NT2/D1 (cell line): ENCODE measurements around the gene PTGIR.

Experiments
- DNase-seq: peaks from one replicate; pipeline ENCODE4 v3.0.0-alpha.2; 2011; ENCODE audit warnings: low read depth, low spot score
- H3K27me3 ChIP-seq: 2 replicates; pipeline ENCODE4 v1.6.0; 2011; ENCODE audit warnings: mild to moderate bottlenecking; ENCODE audit not compliant: insufficient read length, insufficient read depth
- H3K36me3 ChIP-seq: 2 replicates; pipeline ENCODE4 v1.6.1; 2011; ENCODE audit warnings: mild to moderate bottlenecking, low read length, mixed read lengths; ENCODE audit not compliant: insufficient read depth, insufficient read length
- H3K4me1 ChIP-seq: 2 replicates; pipeline ENCODE4 v1.5.1; 2011; ENCODE audit not compliant: insufficient read depth, insufficient read length
- H3K4me3 ChIP-seq: 2 replicates; pipeline ENCODE4 v1.5.1; 2011; ENCODE audit warnings: low read depth; ENCODE audit not compliant: insufficient read length
- H3K9ac ChIP-seq: 2 replicates; pipeline ENCODE4 v1.6.0; 2011; ENCODE audit warnings: low read depth; ENCODE audit not compliant: insufficient read length
- H3K9me3 ChIP-seq: 2 replicates; pipeline ENCODE4 v1.5.1; 2011; ENCODE audit warnings: mild to moderate bottlenecking, low read length; ENCODE audit not compliant: insufficient read depth
- SUZ12 ChIP-seq: IDR thresholded peaks from 2 replicates; pipeline ENCODE4 v1.6.1; 2011; ENCODE audit not compliant: insufficient read length, insufficient read depth; ENCODE audit errors: extremely low read depth
- YY1 ChIP-seq: IDR thresholded peaks from 2 replicates; pipeline ENCODE4 v1.6.1; 2011; ENCODE audit not compliant: insufficient read length, insufficient read depth
- ZNF274 ChIP-seq: IDR thresholded peaks from 2 replicates; pipeline ENCODE4 v1.6.1; 2011; ENCODE audit warnings: mild to moderate bottlenecking, low read depth, low read length

Gene PTGIR

DNA sequence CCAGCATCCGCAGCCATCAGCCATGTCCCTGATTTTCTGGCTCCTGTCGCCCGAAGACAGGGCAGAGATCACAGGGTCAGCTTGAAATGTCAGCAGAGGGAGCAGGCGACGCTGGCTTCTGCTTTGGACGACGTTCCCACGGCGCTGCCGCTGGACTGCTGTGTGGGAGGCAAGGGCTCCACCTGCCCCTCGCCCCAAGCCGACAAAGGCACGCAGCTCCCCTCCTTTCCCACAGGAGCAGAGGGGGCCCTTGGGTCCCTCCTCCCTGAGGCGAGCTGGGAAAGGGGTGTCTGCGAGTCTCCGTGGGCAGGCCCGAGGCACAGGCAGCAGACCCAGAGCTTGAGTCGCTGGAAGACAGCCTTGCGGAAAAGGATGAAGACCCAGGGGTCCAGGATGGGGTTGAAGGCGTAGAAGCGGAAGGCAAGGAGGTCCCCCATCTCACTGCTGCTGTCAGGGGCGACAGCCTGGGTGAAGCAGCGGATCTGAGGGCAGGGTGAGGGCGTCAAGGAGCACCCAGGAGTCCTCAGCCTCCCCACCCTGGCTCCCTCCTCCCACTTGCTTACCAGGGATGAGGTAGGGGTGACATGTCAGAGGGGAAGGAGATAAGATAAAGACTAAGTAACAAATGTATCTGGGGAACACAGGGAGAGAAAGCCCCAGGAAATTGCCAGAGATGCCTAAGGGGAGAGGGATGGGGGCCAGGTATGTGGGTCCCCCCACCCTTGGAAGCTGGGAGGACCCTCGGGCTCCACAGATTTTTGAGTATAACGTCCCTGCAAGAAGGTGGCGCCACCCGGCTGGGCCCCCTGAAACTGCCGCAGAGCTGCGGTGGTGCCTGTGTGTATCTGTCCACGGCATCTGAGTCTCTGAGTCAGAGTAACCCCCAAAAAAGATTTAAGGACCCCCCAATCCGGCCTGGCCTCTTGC is 3.4 kb downstream of the PTGIR start:
- Histone ChIP-seq H3K9me3 (no peaks in the 10 kb centered on the region), H3K4me3 (no peak overlapping the region), H3K27me3 (peaks cover 3% of the 10 kb centered on the region), H3K36me3 (no peaks in the 10 kb centered on the region), H3K4me1 (peaks cover 20% of the 10 kb centered on the region), H3K9ac (peak overlapping the region; percentile 24)
- no peak for DNase-seq
- TF ChIP-seq SUZ12, result no peak
- TF ChIP-seq ZNF274, result no peak
- no peak for TF ChIP-seq YY1

DNA sequence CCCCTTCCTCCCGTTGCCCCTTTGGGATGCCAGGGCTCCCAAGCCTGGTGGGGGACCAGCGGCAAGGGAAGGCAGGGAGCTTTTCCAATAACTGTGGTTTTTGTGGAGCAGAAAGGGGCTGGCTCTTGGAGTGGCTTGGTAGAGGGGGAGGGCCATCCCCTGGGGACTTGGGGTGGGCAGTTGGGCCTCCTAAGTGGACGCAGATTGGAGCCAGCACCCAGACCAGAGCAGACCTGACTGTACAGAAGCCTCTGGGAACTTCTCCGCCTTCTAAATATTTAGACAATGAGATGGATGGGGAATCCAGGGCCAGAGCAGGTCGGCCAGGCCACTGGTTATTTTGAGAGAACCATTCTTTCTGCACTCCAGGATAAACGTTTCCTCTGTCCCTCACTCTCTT is 4.2 kb downstream of the PTGIR start:
- Histone ChIP-seq H3K9ac (peak overlapping the region; percentile 24), H3K36me3 (no peaks in the 10 kb centered on the region)

DNA sequence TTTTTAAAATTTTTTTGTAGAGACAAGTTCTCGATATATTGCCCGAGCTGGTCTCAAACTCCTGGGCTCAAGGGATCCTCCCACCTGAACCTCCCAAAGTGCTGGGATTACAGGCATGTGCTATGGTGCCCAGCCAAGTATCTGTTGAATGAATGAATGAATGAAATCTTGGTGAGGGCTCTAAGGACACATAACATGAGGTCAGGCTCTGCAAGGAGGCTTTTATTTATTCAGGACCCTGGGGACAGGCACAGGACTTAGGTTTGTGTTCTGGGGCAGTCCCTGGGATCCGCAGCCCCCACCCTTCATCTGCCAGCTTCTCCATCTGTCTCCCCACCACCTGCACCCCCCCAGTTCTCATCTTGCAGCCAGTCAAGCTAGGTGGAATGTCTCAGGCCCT is 4.6 kb downstream of the PTGIR start:
- H3K4me1 ChIP-seq, result peaks cover 20% of the 10 kb centered on the region
- no peak for DNase-seq
- no peak overlapping the region for H3K4me3 ChIP-seq
- no peaks in the 10 kb centered on the region for H3K9me3 ChIP-seq
- H3K36me3 ChIP-seq, result no peaks in the 10 kb centered on the region
- TF ChIP-seq ZNF274 (no peak), SUZ12 (no peak), YY1 (no peak)
- H3K27me3 ChIP-seq, result peaks cover 3% of the 10 kb centered on the region
- no peak overlapping the region for H3K9ac ChIP-seq

More for the DNA sequence above, 4.2 kb downstream of the PTGIR start:
- Histone ChIP-seq H3K9me3 (no peaks in the 10 kb centered on the region), H3K27me3 (peaks cover 3% of the 10 kb centered on the region), H3K4me1 (peaks cover 20% of the 10 kb centered on the region), H3K4me3 (no peak overlapping the region)
- no peak for TF ChIP-seq YY1
- no peak for TF ChIP-seq SUZ12
- no peak for DNase-seq

DNA sequence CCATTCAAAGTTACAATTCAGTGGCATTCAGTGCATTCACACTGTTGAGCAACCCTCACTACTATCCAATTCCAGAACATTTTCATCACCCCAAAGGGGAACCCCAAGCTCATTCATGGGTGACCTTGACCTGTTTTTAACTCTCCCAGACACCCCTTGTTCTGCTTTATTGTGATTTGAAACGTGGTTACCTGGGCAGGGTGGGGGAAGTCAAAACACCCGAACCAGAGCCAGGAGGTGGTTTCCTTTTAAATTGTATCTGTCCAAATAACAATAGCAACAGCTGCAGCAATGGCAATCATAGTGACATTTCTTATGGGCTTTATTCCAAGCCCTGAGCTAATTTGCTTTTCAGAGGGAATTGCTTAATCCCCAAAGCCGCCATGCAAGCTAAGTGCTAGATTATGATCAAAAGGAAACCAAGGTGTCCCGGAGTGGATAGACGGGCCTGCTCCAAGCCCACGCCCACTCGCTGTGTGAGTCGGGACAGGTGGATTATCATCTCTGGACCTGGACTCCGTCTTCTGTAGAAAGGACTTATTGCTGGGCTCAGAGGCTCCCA is 6.1 kb downstream of the PTGIR start:
- Histone ChIP-seq H3K36me3 (no peaks in the 10 kb centered on the region), H3K27me3 (peaks cover 3% of the 10 kb centered on the region), H3K4me3 (no peak overlapping the region), H3K9me3 (no peaks in the 10 kb centered on the region), H3K9ac (no peak overlapping the region), H3K4me1 (peaks cover 20% of the 10 kb centered on the region)
- DNase-seq, result no peak
- TF ChIP-seq ZNF274 (no peak), SUZ12 (no peak), YY1 (no peak)

DNA sequence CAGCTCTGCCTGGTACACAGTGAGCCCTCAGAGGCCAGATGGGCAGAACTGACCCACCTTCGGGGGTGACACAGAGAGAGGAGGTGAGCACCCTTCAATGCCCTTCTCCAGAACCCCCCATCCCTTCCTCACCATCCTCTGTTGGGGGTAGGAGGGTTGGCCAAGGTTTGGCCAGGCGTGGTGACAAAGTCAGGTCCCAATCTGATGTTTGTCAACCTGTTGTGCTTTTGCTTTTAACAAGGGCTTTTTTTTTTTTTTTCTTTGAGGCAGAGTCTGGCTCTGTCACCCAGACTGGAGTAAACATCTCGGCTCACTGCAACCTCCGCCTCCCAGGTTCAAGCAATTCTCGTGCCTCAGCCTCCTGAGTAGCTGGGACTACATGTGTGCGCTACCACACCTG is 7.3 kb downstream of the PTGIR start:
- Histone ChIP-seq H3K27me3 (peaks cover 3% of the 10 kb centered on the region), H3K36me3 (no peaks in the 10 kb centered on the region), H3K4me3 (no peak overlapping the region), H3K4me1 (peaks cover 20% of the 10 kb centered on the region), H3K9me3 (no peaks in the 10 kb centered on the region), H3K9ac (no peak overlapping the region)
- TF ChIP-seq SUZ12 (no peak), YY1 (no peak), ZNF274 (no peak)
- DNase-seq, result no peak

DNA sequence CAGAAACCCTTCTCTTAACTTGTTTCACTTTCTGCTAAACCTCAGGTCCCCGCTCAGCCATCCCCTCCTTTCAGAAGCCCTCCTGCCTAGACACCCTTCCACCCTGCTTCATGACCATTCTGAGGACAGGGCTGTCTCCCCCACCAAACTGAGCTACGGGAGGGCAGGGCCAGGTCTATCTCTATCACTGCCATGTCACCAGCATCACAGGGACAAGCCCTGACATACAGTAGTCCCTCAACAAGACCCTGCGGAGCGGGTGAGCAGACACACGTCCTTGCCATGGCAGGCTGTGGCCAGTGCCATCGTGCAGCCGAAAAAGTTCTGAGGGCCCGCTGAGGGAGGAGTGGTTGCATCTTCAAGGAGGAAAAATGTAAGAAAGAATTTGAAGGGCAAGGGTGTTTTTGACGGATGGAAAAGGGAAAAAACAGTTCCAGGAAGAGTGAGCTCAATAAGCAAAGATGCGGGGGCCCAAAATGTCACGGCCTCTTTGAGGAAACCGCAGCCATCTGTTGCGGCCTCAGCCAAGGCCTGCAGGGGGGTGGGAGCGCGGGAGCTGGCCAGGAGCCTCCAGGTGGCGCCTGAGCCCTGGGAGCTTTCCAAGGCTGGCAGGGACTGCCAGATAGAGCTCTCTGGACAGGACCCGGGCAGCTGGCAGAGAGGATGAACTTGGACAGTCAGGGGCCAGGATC is 8.1 kb downstream of the PTGIR start:
- DNase-seq, result no peak
- TF ChIP-seq ZNF274, result no peak
- no peak for TF ChIP-seq SUZ12
- TF ChIP-seq YY1, result no peak
- H3K9me3 ChIP-seq, result no peaks in the 10 kb centered on the region

DNA sequence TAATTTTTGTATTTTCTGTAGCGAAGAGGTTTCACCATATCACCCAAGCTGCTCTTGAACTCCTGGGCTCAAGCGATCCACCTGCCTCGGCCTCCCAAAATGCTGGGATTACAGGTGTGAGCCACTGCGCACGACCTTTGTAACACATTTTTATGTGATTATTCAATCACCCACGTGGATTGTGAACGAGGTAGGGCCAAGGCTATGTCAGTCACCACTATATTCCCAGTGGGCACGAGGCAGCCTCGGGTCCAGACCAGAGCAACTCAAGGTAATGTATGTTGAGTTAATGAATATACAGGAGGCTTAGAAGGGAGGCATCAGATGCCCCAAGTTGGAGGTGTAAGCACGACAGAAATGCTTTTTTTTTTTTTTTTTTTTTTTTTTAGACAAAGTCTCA is 8.9 kb downstream of the PTGIR start:
- no peak for TF ChIP-seq ZNF274
- TF ChIP-seq SUZ12, result no peak
- no peak for TF ChIP-seq YY1
- no peaks in the 10 kb centered on the region for H3K9me3 ChIP-seq
- H3K4me3 ChIP-seq, result no peak overlapping the region
- H3K27me3 ChIP-seq, result peaks cover 3% of the 10 kb centered on the region
- H3K36me3 ChIP-seq, result peaks cover 1% of the 10 kb centered on the region
- H3K4me1 ChIP-seq, result peaks cover 14% of the 10 kb centered on the region
- no peak for DNase-seq
- H3K9ac ChIP-seq, result no peak overlapping the region

More for the DNA sequence above, 8.1 kb downstream of the PTGIR start:
- H3K4me3 ChIP-seq, result no peak overlapping the region
- peaks cover 20% of the 10 kb centered on the region for H3K4me1 ChIP-seq
- H3K36me3 ChIP-seq, result no peaks in the 10 kb centered on the region
- H3K27me3 ChIP-seq, result peaks cover 3% of the 10 kb centered on the region
- no peak overlapping the region for H3K9ac ChIP-seq
